Activated CD8-positive, alpha-beta memory T cell treated with anti-CD3 and anti-CD28 coated beads, Interleukin-2, amount 50 U/mL, for 24 hours (primary cell): ENCODE measurements around the gene FOXC1.

Experiments used
- DNase-seq: peaks from one replicate; pipeline ENCODE4 v3.0.0-alpha.2; 2020; ENCODE audit errors: extremely low read depth

The FOXC1 gene

GRCh38 chr6:1612299-1612973 is 2.7 kb downstream of the FOXC1 start:
- no peak for DNase-seq

DNA sequence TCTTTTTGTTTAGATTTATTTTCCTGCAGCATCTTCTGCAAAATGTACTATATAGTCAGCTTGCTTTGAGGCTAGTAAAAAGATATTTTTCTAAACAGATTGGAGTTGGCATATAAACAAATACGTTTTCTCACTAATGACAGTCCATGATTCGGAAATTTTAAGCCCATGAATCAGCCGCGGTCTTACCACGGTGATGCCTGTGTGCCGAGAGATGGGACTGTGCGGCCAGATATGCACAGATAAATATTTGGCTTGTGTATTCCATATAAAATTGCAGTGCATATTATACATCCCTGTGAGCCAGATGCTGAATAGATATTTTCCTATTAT is 3.2 kb downstream of the FOXC1 start:
- no peak for DNase-seq

DNA sequence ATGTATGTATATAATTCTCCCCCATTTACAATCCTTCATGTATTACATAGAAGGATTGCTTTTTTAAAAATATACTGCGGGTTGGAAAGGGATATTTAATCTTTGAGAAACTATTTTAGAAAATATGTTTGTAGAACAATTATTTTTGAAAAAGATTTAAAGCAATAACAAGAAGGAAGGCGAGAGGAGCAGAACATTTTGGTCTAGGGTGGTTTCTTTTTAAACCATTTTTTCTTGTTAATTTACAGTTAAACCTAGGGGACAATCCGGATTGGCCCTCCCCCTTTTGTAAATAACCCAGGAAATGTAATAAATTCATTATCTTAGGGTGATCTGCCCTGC is 3.6 kb downstream of the FOXC1 start:
- no peak for DNase-seq

GRCh38 chr6:1613688-1614447 is 4.2 kb downstream of the FOXC1 start:
- no peak for DNase-seq

- no peak for DNase-seq
Measured at GRCh38 chr6:1614448-1615150, 4.9 kb downstream of the FOXC1 start.

- DNase-seq: no peak
Measured at GRCh38 chr6:1615151-1615852, 5.6 kb downstream of the FOXC1 start.

DNA sequence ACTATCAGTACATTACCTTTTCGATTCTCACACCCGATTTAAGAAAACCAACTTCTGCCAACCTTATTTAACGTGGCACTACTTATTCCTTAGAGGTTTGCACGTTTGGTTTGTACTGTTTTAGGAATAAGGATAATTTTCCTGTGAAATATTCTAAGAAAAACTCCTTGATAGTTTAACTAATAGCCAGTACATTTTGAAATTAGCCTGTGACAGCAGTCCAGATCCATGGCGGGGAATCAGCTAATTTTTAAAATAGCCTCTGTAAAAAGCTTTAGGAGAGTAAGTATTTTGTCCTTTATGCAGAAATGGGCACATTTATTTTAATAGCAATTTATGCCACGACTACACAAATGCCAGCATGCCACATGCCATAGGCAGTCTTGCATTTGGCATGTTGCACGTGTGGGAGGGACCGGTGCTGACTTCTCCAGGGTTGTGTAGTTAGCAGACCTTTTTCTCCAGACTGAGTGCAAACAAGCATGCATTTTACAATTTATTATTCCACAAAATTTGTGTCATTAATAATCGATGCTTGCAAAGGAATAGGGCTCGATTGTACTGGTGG is 6.2 kb downstream of the FOXC1 start:
- DNase-seq: no peak

- DNase-seq: no peak
Measured at GRCh38 chr6:1616701-1617463, 7.2 kb downstream of the FOXC1 start.

DNA sequence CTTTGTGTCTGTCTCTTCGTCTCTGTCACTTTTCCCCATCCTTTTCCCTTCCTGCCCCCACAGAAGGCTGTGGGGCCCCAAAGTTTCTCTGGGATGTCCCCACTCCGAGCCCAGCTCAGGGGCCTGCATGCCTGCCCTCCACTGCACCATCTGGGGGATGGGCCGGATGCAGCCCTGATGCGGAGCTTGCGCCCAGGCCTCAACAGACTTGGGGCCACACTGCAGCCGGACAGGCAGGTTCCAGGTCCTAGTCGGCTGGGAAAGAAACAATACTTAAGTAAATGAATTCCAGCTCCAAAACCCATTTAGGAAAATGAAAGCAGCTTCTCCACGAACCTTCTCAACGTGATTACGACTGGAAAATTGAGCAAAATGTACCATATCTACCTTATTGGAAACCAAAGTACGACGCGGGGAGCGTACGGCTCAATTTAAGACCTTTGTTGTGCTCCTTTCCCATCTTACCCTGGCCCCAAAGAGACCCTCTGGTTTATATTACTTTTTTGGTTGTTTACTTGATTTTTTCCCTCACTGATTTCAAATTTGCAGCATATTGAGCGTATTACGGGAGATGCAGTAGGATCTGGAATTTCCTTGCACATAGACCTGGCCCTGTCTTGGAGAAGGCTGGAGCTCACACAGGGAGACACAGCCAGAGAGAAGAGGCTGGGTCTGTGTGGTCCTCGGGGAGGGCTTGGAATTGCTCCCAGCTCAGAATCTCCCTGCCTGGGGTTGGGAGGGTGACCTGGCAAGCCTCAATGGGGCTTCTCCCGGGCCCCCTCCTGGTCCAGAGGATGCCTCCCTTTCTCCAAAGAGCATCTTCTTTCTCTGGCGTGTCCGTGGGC is 8.0 kb downstream of the FOXC1 start:
- no peak for DNase-seq

DNA sequence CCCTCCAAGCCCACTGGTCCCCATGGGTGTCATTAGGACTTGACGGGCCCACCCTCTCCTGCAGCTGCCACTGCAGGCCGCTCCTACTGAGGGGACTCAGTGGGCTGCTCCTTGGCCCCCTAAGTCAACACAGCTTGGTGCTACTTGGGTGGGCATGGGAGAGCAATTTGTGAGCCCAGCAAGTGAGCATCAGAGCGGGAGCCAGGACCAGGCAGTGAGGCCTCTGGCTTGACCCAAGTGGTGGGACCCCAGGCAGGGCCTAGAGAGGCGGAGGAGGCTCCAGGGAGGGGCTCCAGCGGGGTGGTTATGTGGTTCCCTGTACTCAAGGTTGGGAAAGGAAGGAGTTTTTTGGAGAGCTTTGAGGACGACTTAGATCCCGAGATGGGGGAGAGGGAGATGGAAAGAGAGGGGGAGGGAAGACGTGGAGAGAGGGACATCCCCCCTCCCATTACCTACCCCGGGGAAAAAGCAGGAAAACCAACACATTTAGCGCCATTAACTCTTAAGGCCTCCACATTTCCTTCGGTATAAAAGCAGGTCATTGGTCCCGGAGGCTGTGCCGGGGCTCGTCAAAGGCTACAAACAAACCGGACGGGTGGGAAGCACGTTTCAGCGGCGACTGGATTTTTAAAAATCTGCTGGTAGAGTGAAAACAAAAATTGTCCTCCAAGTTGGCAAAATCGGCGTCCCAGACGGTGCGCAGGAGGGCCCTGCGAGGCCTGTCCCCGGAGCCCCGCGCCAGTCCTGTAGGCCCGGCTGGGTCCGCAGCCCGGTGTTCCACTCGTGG is 8.8 kb downstream of the FOXC1 start:
- DNase-seq: no peak

DNA sequence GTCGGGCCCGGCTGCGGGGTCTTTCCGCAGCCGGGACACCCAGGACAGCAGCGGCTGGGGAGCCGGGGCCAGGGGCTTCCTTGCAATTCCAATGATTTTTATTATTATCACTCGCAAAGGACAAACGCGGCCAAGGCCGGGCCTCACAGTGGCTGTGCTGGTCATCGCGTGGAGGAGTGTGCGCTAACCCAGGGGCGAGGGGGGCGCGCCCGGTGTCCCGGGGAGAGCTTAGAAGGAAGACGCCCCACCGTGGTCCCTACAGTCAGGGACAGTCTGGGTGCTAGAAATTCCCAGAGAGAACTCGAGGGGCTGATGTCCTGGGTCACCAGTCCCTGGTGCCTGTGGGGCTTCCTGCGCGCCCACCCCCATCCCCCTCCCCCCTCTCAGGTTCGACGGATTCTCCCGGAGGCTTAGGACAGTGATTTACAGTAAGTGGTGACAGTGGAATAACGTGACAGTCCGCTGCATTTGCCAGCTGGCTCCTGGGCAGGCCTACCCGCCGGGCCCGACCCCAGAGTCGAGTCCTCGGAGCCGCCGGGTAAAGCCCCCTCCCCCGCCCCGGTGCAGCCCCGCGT is 9.5 kb downstream of the FOXC1 start:
- no peak for DNase-seq

- DNase-seq: no peak
Measured at GRCh38 chr6:1619673-1620503, 10.2 kb downstream of the FOXC1 start.

DNA sequence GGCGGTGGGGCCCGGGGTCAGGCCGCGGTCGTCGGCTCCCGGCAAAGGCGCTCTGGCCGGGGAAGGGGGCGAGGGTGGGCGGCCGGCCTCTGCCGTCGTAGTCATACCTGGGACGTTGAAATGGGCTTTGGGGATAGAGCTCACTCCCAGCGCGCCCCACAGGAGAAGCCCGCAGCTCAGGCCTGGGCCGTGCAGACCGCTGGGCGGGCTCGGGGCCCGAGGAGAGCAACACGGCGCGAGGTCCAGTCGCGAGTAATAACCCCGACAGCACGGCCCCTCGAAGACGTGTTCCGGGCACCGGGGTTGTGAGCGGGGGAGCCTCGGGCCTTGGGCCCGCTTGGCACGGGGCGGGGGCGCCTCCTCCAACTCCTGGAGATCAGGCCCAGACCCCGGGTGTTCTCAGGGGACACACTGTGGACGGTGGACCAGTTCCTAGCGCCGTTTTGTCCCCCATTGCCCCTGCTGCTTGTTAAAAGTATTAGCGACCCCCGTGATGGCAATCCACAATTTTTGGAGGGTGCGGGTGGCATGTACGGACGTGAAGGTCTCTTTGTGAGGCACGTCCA is 10.9 kb downstream of the FOXC1 start:
- DNase-seq: no peak

- DNase-seq: no peak
Measured at GRCh38 chr6:1621070-1621701, 11.5 kb downstream of the FOXC1 start.

GRCh38 chr6:1622220-1622850 is 12.6 kb downstream of the FOXC1 start:
- no peak for DNase-seq

GRCh38 chr6:1622851-1623768 is 13.4 kb downstream of the FOXC1 start:
- no peak for DNase-seq
